Right cardiac atrium (tissue), 5 donors: ENCODE measurements around the gene ACD. TPM values are rescaled to one million over a fixed set of nuclear protein-coding genes. Genes with fewer than 3 reads are reported as not detected.

Experiments used
- ATAC-seq, 2 donors: fragments of 200-7000 bp; cut with Tn5 transposase; one replicate each; pipeline versions ENCODE4 v1.8.0 to v1.9.1; 2020; ENCODE audit warnings: moderate library complexity in 2 of 2, mild to moderate bottlenecking in 1 of 2
- DNase-seq, 3 donors: peaks; one replicate each; pipeline ENCODE4 v3.0.0-alpha.2; 2020
- H3K27ac ChIP-seq: one replicate; pipeline ENCODE4 v1.5.1; 2013; ENCODE audit warnings: mild to moderate bottlenecking, low read length, control low read depth, moderate library complexity
- H3K27me3 ChIP-seq: one replicate; pipeline ENCODE4 v1.6.1; 2013; ENCODE audit not compliant: control insufficient read depth, insufficient read depth
- H3K4me1 ChIP-seq: one replicate; pipeline ENCODE4 v1.6.1; 2013; ENCODE audit warnings: low read length; ENCODE audit not compliant: control insufficient read depth, insufficient read depth
- H3K4me3 ChIP-seq: one replicate; pipeline ENCODE4 v1.5.1; 2013; ENCODE audit warnings: low read length, control low read depth
- H3K9me3 ChIP-seq: one replicate; pipeline ENCODE4 v1.6.1; 2013; ENCODE audit warnings: low read length; ENCODE audit not compliant: control insufficient read depth
- WGBS: extraction: QIAGEN DNeasy Blood & Tissue Kit; methylation state at CpG from one replicate; pipeline ENCODE4 v1.1.7; 2013; 5-methylcytosine and 5-hydroxymethylcytosine counted together
- intact Hi-C, 4 donors: fragments of 100-400 bp; cut with DNase I; formaldehyde crosslinking; loops; one replicate each; pipeline versions ENCODE4 v1.11.0 to v1.14.0; 2022 to 2023
- polyA plus RNA-seq: library from polyadenylated mRNA; stranded (reverse); fragments of 200-250 nt; gene quantifications from one replicate; pipeline ENCODE4 v1.2.3, GENCODE V29; 2013
- total RNA-seq, 4 donors: library from RNA; stranded (reverse); fragmentation: NEBNext Ultra II Directional; extraction: Animal tissue kit (Norgen Biotek cat#: 25700); gene quantifications; one replicate each; pipeline ENCODE4 v1.2.1, GENCODE V29; 2021
- donor health status: healthy with polysubstance abuse.
- donor health status: DM: no; HTN: yes; CAD: no.
- donor health status: DM: no; HTN: no; CAD: no.
- donor health status: DM: no; HTN: yes; CAD: no; lungs with severe emphysema.
- donor health status: DM: yes; HTN: yes; CAD: no.

The ACD gene
- total and polyA plus RNA-seq, 5 donors = 7.9 to 10.9 (median 9.9) TPM

DNA sequence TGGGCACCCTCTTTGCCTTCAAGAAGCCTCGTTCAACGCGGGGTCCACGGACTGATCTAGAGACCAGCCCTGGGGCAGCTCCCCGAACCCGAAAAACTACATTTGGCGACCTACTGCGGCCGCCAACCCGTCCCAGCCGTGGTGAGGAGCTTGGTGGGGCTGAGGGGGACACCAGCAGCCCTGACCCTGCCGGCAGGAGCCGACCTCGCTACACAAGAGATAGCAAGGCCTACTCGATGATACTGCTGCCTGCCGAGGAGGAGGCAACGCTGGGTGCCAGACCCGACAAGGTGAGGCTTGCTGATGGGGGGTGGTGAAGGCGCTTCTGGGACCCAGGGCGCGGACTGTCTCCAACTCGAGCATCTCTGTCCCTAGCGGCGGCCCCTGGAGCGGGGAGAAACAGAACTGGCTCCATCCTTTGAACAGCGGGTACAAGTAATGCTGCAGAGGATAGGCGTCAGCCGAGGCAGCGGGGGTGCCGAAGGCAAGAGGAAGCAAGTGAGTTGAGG is 5.6 kb downstream of the ACD start:
- H3K27me3 ChIP-seq = no peaks in the 10 kb centered on the region
- DNase-seq (peak in 2 of 3 donors; percentile 40 to 60), ATAC-seq (no peak)
- no peaks in the 10 kb centered on the region for H3K9me3 ChIP-seq
- 43% methylated on average over 30 of the region's 30 CpGs for WGBS
- no peak overlapping the region for H3K27ac ChIP-seq
- intact Hi-C loops = no loop called here
- no peak overlapping the region for H3K4me3 ChIP-seq
- peaks cover 2% of the 10 kb centered on the region for H3K4me1 ChIP-seq

DNA sequence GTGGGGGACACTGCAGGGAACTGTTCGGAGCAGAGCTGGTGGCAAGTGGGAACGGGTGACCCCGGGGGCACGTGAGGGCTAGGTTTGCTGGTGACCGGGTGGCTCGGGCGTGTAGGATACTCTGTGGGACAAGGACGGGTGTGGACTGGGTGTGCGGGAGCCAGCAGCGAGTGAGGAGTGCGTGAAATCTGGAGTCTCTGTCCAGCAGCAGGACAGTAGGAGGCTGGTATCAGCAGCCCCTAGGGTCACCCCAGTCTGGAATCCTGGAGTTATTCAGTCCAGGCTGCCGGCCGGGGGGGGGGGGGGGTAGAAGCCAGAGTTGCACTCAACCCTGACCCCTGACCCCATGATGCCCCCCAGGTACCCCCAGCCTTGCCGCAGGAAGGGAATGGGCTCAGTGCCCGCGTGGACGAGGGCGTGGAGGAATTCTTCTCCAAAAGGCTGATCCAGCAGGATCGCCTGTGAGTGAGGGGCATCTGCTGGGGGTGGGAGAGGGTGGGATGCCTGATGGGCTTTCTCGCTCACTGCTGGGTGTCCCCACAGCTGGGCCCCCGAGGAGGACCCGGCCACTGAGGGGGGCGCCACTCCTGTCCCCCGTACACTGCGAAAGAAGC is 6.2 kb downstream of the ACD start:
- Histone ChIP-seq H3K27ac (no peak overlapping the region), H3K27me3 (no peaks in the 10 kb centered on the region), H3K9me3 (no peaks in the 10 kb centered on the region), H3K4me1 (peaks cover 2% of the 10 kb centered on the region), H3K4me3 (no peak overlapping the region)
- 30% methylated on average over 25 of the region's 25 CpGs for WGBS
- no peak for ATAC-seq
- intact Hi-C loops = no loop called here
- DNase-seq = peak in 2 of 3 donors; percentile 40 to 61

DNA sequence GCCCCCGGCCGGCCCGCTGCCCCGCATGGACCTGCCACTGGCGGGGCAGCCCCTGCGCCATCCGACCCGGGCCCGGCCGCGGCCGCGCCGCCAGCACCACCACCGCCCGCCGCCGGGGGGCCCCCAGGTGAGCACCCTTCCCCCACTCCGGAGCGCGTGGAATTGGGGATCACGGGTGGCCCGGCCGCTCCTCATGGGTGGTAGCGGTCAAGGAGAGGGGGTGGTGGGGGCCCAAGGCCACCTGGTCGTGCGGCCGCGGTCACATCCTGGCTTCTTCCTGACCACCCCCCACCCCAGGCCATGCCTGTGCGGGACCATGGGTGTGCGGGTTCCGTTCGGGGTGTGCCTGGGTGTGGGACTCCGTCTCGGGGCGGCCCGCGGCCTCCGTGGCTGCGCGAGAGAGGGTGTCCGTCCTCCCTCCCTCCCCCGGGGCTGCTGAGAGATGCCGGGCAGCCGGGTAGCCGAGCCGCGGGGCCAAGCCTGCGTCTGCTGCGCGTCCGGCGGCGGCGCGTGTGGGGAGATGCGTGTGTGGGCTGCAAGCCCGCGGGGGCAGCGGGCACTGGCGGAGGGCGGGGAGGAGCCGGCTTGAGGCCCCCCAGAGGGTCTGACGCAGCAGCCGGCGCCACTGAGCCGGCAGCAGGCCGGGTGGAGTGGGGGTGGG is 6.8 kb downstream of the ACD start:
- H3K4me3 ChIP-seq = peak overlapping the region; percentile 45
- no peak overlapping the region for H3K27ac ChIP-seq
- DNase-seq (peak in 1 of 3 donors; percentile 54), ATAC-seq (no peak)
- intact Hi-C loops = no loop called here
- H3K27me3 ChIP-seq = no peaks in the 10 kb centered on the region
- 13% methylated on average over 68 of the region's 68 CpGs for WGBS
- no peaks in the 10 kb centered on the region for H3K9me3 ChIP-seq
- H3K4me1 ChIP-seq = peaks cover 2% of the 10 kb centered on the region

DNA sequence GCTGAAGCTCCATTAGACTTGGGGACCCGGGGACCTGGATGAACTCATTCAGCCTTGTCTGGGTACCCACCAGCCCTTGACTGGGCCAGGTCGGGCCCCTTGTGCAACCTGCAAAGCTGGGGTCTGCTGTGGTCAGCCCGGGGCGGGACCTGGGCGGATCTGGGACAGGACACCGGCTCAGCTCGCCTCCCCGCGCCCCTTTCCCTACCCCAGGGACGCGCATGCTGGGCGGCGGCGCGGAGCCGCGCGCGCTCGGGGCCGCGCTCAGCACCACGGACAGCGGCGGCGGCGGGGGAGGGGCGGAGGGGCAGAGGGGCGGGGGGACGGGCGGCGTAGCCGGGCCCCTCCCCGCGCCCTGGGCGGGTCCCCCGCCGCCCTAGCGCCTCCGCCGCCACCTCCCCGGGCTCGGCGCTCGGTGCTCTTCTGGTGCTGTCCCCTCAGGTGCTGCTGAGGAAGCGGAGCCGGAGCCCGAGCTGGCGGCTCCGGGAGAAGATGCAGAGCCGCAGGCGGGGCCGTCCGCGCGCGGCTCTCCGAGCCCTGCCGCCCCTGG is 7.4 kb downstream of the ACD start:
- DNase-seq (peak in 2 of 3 donors; percentile 58 to 68), ATAC-seq (peak in 1 of 2 donors; percentile 7)
- Histone ChIP-seq H3K27me3 (no peaks in the 10 kb centered on the region), H3K4me1 (peaks cover 2% of the 10 kb centered on the region), H3K4me3 (peak overlapping the region; percentile 45), H3K27ac (no peak overlapping the region), H3K9me3 (no peaks in the 10 kb centered on the region)
- WGBS = 3% methylated on average over 56 of the region's 59 CpGs
- intact Hi-C loops = no loop called here

DNA sequence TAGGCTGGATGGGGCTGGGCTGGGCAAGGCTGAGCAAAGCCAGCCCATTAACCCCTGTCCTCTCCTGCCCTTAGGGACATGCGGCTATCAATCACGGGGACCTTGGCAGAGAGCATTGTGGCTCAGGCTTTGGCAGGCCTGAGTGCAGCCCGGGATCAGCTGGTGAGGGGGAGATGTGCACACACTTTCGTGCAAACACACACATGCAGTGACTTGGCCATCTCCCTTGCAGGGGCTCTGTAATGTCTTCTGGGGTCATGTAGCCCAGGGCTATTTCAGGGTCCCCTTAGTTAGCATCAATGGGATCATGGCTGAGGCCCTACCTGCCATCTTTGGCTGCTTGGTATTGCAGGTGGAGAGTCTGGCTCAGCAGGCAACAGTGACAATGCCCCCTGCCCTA is 8.2 kb downstream of the ACD start:
- Histone ChIP-seq H3K27me3 (no peaks in the 10 kb centered on the region), H3K4me1 (peaks cover 2% of the 10 kb centered on the region), H3K9me3 (no peaks in the 10 kb centered on the region), H3K27ac (no peak overlapping the region), H3K4me3 (no peak overlapping the region)
- 85% methylated on average over 4 of the region's 4 CpGs for WGBS
- peak in 1 of 3 donors; percentile 25 for DNase-seq
- intact Hi-C loops = no loop called here
- no peak for ATAC-seq

DNA sequence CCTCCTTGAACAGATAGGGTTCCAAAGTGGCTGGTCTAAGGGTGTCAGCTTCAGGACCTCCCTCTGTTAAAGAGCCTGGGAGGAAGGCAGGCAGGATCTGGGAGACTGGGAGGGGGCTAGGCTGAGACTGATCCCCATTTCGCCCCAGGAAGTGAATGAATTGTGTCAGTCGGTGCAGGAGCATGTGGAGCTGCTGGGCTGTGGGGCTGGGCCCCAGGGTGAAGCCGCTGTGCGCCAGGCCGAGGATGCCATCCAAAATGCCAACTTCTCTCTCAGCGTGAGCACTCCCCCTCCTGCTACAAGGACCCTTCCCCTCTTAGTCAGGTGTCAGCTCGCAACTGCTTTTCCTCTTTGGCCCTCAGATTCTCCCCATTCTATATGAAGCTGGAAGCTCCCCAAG is 9.0 kb downstream of the ACD start:
- ATAC-seq (no peak), DNase-seq (peak in 1 of 3 donors; percentile 10)
- intact Hi-C loops = no loop called here
- Histone ChIP-seq H3K4me3 (no peak overlapping the region), H3K9me3 (no peaks in the 10 kb centered on the region), H3K27me3 (no peaks in the 10 kb centered on the region), H3K27ac (no peak overlapping the region), H3K4me1 (peaks cover 2% of the 10 kb centered on the region)
- WGBS = 92% methylated on average over 7 of the region's 7 CpGs

DNA sequence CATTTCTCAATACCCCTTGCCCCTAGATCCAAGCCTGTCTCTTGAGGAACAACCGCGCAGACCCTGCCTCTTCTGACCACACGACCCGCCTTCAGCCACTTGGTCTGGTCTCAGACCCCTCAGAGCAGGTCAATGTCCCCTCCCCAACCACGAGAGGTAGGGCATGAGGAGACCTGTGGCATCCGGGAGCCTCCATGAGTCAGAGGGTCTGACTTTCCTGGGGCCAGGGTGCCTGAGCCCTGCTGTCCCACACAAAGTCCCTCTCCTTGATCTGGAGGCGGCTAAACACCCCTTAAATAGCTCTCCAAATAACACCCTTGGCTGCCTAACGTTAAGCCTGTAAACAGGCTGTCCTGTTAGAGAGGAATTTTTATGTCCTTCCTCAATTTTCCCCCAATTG is 10.0 kb downstream of the ACD start:
- ATAC-seq (no peak), DNase-seq (peak in 1 of 3 donors; percentile 20)
- no peak overlapping the region for H3K27ac ChIP-seq
- no peak overlapping the region for H3K4me3 ChIP-seq
- 60% methylated on average over 8 of the region's 8 CpGs for WGBS
- H3K9me3 ChIP-seq = no peaks in the 10 kb centered on the region
- intact Hi-C loops = no loop called here
- peaks cover 2% of the 10 kb centered on the region for H3K4me1 ChIP-seq
- H3K27me3 ChIP-seq = no peaks in the 10 kb centered on the region

DNA sequence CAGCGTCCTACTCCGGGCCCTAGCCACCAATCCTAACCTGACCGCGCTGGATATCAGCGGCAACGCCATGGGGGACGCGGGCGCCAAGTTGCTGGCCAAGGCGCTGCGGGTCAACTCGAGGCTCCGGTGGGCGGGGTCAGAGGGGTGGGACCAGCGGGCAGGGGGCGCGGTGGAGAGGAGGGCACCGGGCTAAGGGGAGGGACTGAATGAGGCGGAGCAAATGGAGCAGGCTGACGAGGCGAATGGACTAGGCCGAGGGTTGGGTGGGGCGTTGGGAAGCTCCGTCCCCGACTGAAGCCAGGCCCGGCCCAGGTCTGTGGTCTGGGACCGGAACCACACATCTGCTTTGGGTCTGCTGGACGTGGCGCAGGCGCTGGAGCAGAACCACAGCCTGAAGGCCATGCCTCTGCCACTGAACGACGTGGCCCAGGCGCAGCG is 10.5 kb downstream of the ACD start:
- H3K27me3 ChIP-seq = no peaks in the 10 kb centered on the region
- peaks cover 2% of the 10 kb centered on the region for H3K4me1 ChIP-seq
- intact Hi-C loops = loop anchor here in 1 of 4 donors (10.0 kb wide), 1 partner anchor 85 kb away; the partner anchor contains the start of gene CTCF
- no peaks in the 10 kb centered on the region for H3K9me3 ChIP-seq
- 17% methylated on average over 34 of the region's 34 CpGs for WGBS
- DNase-seq (peak in 2 of 3 donors; percentile 72 to 74), ATAC-seq (peak; percentile 24 to 50)
- no peak overlapping the region for H3K4me3 ChIP-seq
- H3K27ac ChIP-seq = no peak overlapping the region

DNA sequence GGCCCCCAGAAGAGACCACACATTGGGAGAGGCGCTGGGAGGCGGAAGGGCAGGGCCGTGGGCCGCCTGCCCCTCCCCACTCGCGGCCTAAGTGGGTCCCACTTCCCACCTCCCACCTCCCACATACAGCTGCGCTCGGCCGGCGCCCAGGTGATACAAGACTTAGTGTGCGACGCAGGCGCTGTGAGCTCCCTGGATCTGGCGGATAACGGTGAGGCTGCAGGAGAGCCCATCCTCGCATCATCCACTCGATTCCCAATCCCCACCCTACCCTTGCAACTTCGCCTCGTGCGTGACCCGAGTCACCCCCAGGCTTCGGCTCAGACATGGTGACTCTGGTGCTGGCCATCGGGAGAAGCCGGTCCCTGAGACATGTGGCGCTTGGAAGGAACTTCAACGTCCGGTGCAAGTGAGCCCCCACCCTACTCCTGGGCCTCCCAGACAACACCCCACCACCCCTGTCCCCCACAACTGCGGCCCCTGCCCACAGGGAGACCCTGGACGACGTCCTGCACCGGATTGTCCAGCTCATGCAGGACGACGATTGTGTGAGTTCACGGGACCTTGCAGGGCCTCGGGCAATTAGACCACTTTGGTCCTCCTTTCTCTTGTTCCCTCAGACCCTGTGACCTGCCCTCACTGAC is 11.2 kb downstream of the ACD start:
- no peaks in the 10 kb centered on the region for H3K27me3 ChIP-seq
- peaks cover 2% of the 10 kb centered on the region for H3K4me1 ChIP-seq
- DNase-seq (peak in 1 of 3 donors; percentile 38), ATAC-seq (no peak)
- 46% methylated on average over 35 of the region's 35 CpGs for WGBS
- H3K27ac ChIP-seq = no peak overlapping the region
- no peaks in the 10 kb centered on the region for H3K9me3 ChIP-seq
- intact Hi-C loops = loop anchor here in 1 of 4 donors (10.0 kb wide), 1 partner anchor 84 kb away; the partner anchor contains the start of gene CTCF
- H3K4me3 ChIP-seq = no peak overlapping the region

DNA sequence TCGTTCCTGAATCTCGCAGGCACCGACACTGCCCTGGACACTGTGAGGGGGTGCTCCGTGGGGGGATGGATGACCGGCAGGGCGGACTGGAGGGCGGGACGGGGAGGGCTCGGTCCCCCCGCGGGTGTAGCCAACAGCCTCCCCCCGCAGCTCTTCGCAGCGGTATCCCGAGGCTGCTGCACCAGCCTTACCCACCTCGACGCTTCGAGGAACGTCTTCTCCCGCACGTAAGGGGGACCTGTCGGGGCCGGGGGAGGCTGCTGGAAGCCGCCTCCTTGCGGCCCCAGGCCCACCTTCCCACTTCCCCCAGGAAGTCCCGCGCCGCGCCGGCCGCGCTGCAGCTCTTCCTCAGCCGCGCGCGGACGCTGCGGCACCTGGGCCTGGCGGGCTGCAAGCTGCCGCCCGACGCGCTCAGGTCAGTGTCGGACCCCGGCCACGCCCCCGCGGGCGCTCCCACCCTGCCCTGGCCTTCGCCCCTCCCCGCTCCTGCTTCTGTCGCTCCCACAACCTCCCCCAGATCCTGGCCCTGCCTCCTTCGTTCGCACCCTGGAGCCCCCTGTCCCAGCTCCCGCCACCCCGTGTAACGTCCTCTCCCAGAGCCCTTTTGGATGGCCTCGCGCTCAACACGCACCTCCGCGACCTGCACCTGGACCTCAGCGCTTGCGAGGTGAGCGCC is 11.8 kb downstream of the ACD start:
- WGBS = 20% methylated on average over 65 of the region's 65 CpGs

More for the DNA sequence above, 11.8 kb downstream of the ACD start:
- Histone ChIP-seq H3K27me3 (no peaks in the 10 kb centered on the region), H3K9me3 (no peaks in the 10 kb centered on the region), H3K4me3 (no peak overlapping the region), H3K27ac (no peak overlapping the region), H3K4me1 (peaks cover 2% of the 10 kb centered on the region)
- intact Hi-C loops = loop anchor here in 1 of 4 donors (10.0 kb wide), 1 partner anchor 83 kb away; the partner anchor contains the start of gene CTCF
- no peak for ATAC-seq
- DNase-seq = peak in 1 of 3 donors; percentile 44
